GM12878 (cell line): ENCODE data around the gene ADIG. TPM values are rescaled to one million over a fixed set of nuclear protein-coding genes. Genes with fewer than 3 reads are reported as not detected.
A peak's percentile ranks its signal among the peaks of the same experiment; 100 is the strongest.

Source experiments
- ATAC-seq: fragments of 200-7000 bp; cut with Tn5 transposase; 3 replicates; pipeline ENCODE4 v1.9.1; 2020; ENCODE audit warnings: mild to moderate bottlenecking, moderate library complexity
- BruUV-seq: library from RNA; stranded (reverse); fragments of 400-500 nt; replicated peaks from 2 replicates; lab custom pipeline; 2021; lab: Mats Ljungman, UMichigan
- CTCF ChIA-PET: fragments of 300-600 bp; sonication (Branson Sonifier 250); formaldehyde crosslinking; extraction: SDS; loops from one replicate; lab custom pipeline; 2021; ENCODE audit warnings: inconsistent platforms; lab: Yijun Ruan, JAX
- POLR2A ChIA-PET: fragments of 350-600 bp; formaldehyde crosslinking; extraction: SDS; loops from one replicate; lab custom pipeline; 2021; ENCODE audit warnings: inconsistent platforms; lab: Charles Lee
- RAD21 ChIA-PET: fragments of 300-600 bp; sonication (Branson Sonifier 250); formaldehyde crosslinking; loops from one replicate; lab custom pipeline; 2023; ENCODE audit warnings: antibody characterized with exemption; ENCODE audit not compliant: unreplicated experiment; lab: Charles Lee
- SMC1A ChIA-PET: fragments of 300-600 bp; sonication (Branson Sonifier 250); formaldehyde crosslinking; loops from one replicate; lab custom pipeline; 2023; ENCODE audit not compliant: unreplicated experiment, uncharacterized antibody; lab: Charles Lee
- DNase-seq: peaks from one replicate; pipeline ENCODE4 v3.0.0-alpha.2; 2011; ENCODE audit warnings: low read depth, low spot score
- FAIRE-seq: peaks from 3 replicates; lab custom pipeline; 2011; peaks lifted over from hg19 to GRCh38; lab: Jason Lieb, UNC
- H2AFZ ChIP-seq: 2 replicates; pipeline ENCODE4 v1.6.0; 2011; ENCODE audit warnings: low read depth, low read length, control low read depth; ENCODE audit not compliant: control insufficient read depth
- H3K27ac ChIP-seq: 2 replicates; pipeline ENCODE4 v1.5.1; 2011; ENCODE audit warnings: control low read depth; ENCODE audit not compliant: control insufficient read depth, insufficient read depth
- H3K27me3 ChIP-seq, 2 experiments: replicated peaks in 1 of 2; 2 replicates each; pipeline versions ENCODE4 v1.6.0 to v1.6.1; 2011; ENCODE audit warnings: low read length in 1 of 2; ENCODE audit not compliant: control insufficient read depth in 2 of 2, insufficient read depth in 2 of 2
- H3K36me3 ChIP-seq, 2 experiments: 2 replicates each; pipeline ENCODE4 v1.5.1; 2011; ENCODE audit warnings: low read length in 1 of 2; ENCODE audit not compliant: control insufficient read depth in 2 of 2, insufficient read depth in 2 of 2
- H3K4me1 ChIP-seq: 2 replicates; pipeline ENCODE4 v1.6.1; 2011; ENCODE audit warnings: mild to moderate bottlenecking, low read length, moderate library complexity, mixed read lengths; ENCODE audit not compliant: control insufficient read depth, insufficient read depth
- H3K4me2 ChIP-seq: 2 replicates; pipeline ENCODE4 v1.6.0; 2011; ENCODE audit warnings: control low read depth; ENCODE audit not compliant: control insufficient read depth, insufficient read depth
- H3K4me3 ChIP-seq: fragments of 200-600 bp; sonication (generic); 2 replicates; pipeline ENCODE4 v1.5.1; 2016
- H3K79me2 ChIP-seq: 2 replicates; pipeline ENCODE4 v1.6.0; 2011; ENCODE audit warnings: low read length; ENCODE audit not compliant: control insufficient read depth, insufficient read depth
- H3K9ac ChIP-seq: 2 replicates; pipeline ENCODE4 v1.8.0; 2011; ENCODE audit warnings: low read length, control low read depth, mixed read lengths; ENCODE audit not compliant: control insufficient read depth, insufficient read depth
- H3K9me3 ChIP-seq: replicated peaks from 3 replicates; pipeline ENCODE4 v1.5.1; 2011; ENCODE audit warnings: mild to moderate bottlenecking, low read length; ENCODE audit not compliant: control insufficient read depth, insufficient read depth
- H4K20me1 ChIP-seq: 2 replicates; pipeline ENCODE4 v1.6.0; 2011; ENCODE audit not compliant: control insufficient read depth, insufficient read depth
- BRCA1 ChIP-seq: IDR thresholded peaks from 2 replicates; pipeline ENCODE4 v1.6.1; 2011; ENCODE audit warnings: low read depth, low read length, improper control_type of control experiment
- KLF5 ChIP-seq: fragments of 450-650 bp; IDR thresholded peaks from 2 replicates; pipeline ENCODE4 v1.6.1; 2014; ENCODE audit warnings: mild to moderate bottlenecking; ENCODE audit not compliant: partially characterized antibody
- POLR2AphosphoS5 ChIP-seq: IDR thresholded peaks from 2 replicates; pipeline ENCODE4 v1.6.1; 2011; ENCODE audit warnings: mild to moderate bottlenecking, low read length, inconsistent platforms
- RELA ChIP-seq: fragments of 450-650 bp; IDR thresholded peaks from 2 replicates; pipeline ENCODE4 v1.8.0; 2014; ENCODE audit warnings: borderline replicate concordance; ENCODE audit not compliant: partially characterized antibody
- STAT3 ChIP-seq: IDR thresholded peaks from 2 replicates; pipeline ENCODE4 v1.6.1; 2011; ENCODE audit warnings: low read depth, low read length, improper control_type of control experiment
- ZNF622 ChIP-seq: fragments of 450-650 bp; IDR thresholded peaks from 2 replicates; pipeline ENCODE4 v1.6.1; 2017; ENCODE audit warnings: mild to moderate bottlenecking, inconsistent platforms
- WGBS: methylation state at CpG from one replicate; pipeline ENCODE4 v1.1.6; 2016; ENCODE audit warnings: low lambda C conversion rate; ENCODE audit not compliant: insufficient replicate concordance, insufficient coverage; ENCODE audit errors: missing lambda C conversion rate; 5-methylcytosine and 5-hydroxymethylcytosine counted together
- in situ Hi-C: fragments of 300-500 bp; cut with MboI; formaldehyde crosslinking; loops from 9 replicates; pipeline ENCODE4 v1.14.3; 2018; ENCODE audit warnings: mixed read lengths
- intact Hi-C: fragments of 100-400 bp; cut with micrococcal nuclease; formaldehyde crosslinking; loops from one replicate; pipeline ENCODE4 v1.14.2; 2022; ENCODE audit not compliant: unreplicated experiment
- polyA plus RNA-seq, 11 experiments: library from polyadenylated mRNA; depleted of rRNA in 4 of 11; unstranded in 6 of 11; stranded (reverse) in 5 of 11; fragments of >200 nt; fragmentation: Nextera tagmentation in 4 of 11; fragmentation: Illumina TruSeq in 1 of 11; extraction: Ambion mirVana in 4 of 11; extraction: Trizol in 1 of 11; gene quantifications; 1 replicate in 1 of 11; 2 replicates in 10 of 11; pipeline versions ENCODE4 v1.2.1 to v1.2.3, GENCODE V29; 2011 to 2016; ENCODE audit warnings: inconsistent platforms in 2 of 11, missing spikeins in 2 of 11, low read depth in 1 of 11
- total RNA-seq, 4 experiments: library from RNA; depleted of rRNA in 3 of 4; stranded (reverse); fragments of >200 nt in 3 of 4; fragmentation: Illumina TruSeq in 1 of 4; extraction: Trizol in 1 of 4; gene quantifications; 2 replicates each; pipeline versions ENCODE4 v1.2.1 to v1.2.3, GENCODE V29; 2013 to 2021
- TF ChIP-seq, protein P1 (sequence below): IDR thresholded peaks from 2 replicates; pipeline ENCODE4 v1.6.1; 2011; ENCODE audit warnings: mild to moderate bottlenecking, low read depth, low read length, moderate library complexity; ENCODE audit not compliant: insufficient replicate concordance
- TF ChIP-seq, protein P2 (sequence below), 3 experiments: IDR thresholded peaks in 2 of 3; conservative IDR thresholded peaks in 1 of 3; 2 replicates each; pipeline ENCODE4 v1.5.1; 2011; ENCODE audit warnings: low read depth in 3 of 3, low read length in 3 of 3, mild to moderate bottlenecking in 3 of 3, control low read depth in 2 of 3, moderate library complexity in 2 of 3, inconsistent platforms in 1 of 3, mixed read lengths in 1 of 3; ENCODE audit not compliant: control insufficient read depth in 2 of 3, insufficient read depth in 1 of 3; ENCODE audit errors: extremely low read depth in 1 of 3

The ADIG gene
- total and polyA plus RNA-seq, 10 of the 15 experiments (the other 5 are each of a cell fraction or from before 2014, with no cell fraction given) = not detected

DNA sequence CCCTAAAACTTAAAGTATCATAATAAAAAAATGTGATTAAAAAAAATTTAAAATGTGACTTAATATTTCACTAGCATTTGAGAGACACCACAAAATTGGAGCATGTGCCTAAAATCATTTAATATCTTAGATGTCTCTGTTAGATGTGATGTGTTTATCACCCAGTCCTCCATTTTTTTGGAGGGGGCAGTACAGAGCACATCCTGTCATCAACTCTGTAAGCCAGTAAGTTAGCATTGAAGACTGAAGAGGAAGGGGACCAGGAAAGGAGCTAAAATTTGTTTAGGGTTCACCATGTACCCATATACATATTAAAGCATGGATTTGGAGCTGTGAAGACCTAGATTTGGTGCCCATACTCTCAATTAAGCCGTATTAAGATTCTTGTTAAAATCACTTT lies 30.7 kb upstream of the ADIG start:
- Histone ChIP-seq H3K4me3 (no peak overlapping the region), H3K36me3 (peaks cover 0 to 47% of the 10 kb centered on the region in 2 experiments; a peak in 3 of 4 replicates), H3K79me2 (no peaks in the 10 kb centered on the region), H3K27me3 (no peaks in the 10 kb centered on the region), H4K20me1 (no peaks in the 10 kb centered on the region), H2AFZ (no peak overlapping the region), H3K9ac (no peak overlapping the region), H3K4me2 (no peak overlapping the region), H3K9me3 (no peaks in the 10 kb centered on the region), H3K27ac (no peak overlapping the region), H3K4me1 (no peaks in the 10 kb centered on the region)
- BruUV-seq = no TSS peak
- TF ChIP-seq, protein P1, sequence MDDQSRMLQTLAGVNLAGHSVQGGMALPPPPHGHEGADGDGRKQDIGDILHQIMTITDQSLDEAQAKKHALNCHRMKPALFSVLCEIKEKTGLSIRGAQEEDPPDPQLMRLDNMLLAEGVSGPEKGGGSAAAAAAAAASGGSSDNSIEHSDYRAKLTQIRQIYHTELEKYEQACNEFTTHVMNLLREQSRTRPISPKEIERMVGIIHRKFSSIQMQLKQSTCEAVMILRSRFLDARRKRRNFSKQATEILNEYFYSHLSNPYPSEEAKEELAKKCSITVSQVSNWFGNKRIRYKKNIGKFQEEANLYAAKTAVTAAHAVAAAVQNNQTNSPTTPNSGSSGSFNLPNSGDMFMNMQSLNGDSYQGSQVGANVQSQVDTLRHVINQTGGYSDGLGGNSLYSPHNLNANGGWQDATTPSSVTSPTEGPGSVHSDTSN = no peak
- TF ChIP-seq ZNF622 (no peak), KLF5 (no peak), POLR2AphosphoS5 (no peak), STAT3 (no peak), BRCA1 (no peak), RELA (no peak)
- TF ChIP-seq, protein P2, sequence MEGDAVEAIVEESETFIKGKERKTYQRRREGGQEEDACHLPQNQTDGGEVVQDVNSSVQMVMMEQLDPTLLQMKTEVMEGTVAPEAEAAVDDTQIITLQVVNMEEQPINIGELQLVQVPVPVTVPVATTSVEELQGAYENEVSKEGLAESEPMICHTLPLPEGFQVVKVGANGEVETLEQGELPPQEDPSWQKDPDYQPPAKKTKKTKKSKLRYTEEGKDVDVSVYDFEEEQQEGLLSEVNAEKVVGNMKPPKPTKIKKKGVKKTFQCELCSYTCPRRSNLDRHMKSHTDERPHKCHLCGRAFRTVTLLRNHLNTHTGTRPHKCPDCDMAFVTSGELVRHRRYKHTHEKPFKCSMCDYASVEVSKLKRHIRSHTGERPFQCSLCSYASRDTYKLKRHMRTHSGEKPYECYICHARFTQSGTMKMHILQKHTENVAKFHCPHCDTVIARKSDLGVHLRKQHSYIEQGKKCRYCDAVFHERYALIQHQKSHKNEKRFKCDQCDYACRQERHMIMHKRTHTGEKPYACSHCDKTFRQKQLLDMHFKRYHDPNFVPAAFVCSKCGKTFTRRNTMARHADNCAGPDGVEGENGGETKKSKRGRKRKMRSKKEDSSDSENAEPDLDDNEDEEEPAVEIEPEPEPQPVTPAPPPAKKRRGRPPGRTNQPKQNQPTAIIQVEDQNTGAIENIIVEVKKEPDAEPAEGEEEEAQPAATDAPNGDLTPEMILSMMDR (IDR thresholded peaks at IDR 0.05 in 2 of 3, conservative IDR thresholded peaks at IDR 0.05 in 1 of 3; ENCODE audit: control insufficient read depth in 2 of 3, extremely low read depth in 1 of 3, insufficient read depth in 1 of 3, low read depth in 3 of 3, low read length in 3 of 3) = peak in 2 of 3 experiments; percentile 17 to 25; a peak in 2 of 6 replicates
- peak; percentile 54; the same call in 1 of the 3 replicates for ATAC-seq
- no peak for DNase-seq
- RAD21 ChIA-PET = no interaction called here
- FAIRE-seq = no peak
- SMC1A ChIA-PET = interaction anchor here (1.9 kb wide), 1 partner anchor 30 kb away, joined by 5 read pairs; no protein-coding TSS in a partner anchor
- CTCF ChIA-PET = no interaction called here
- in situ Hi-C loops (no loop called here), intact Hi-C loops (no loop called here)
- POLR2A ChIA-PET = no interaction called here
- WGBS = 90% methylated on average over 1 of the region's 1 CpG
